Measurements from ENCODE around the gene SFMBT2.
"Not testable (repeated sequence)": the region's sequence is repeated elsewhere in the genome, so short reads cannot be mapped to it uniquely, and the experiment has no call there.

Gene SFMBT2

DNA sequence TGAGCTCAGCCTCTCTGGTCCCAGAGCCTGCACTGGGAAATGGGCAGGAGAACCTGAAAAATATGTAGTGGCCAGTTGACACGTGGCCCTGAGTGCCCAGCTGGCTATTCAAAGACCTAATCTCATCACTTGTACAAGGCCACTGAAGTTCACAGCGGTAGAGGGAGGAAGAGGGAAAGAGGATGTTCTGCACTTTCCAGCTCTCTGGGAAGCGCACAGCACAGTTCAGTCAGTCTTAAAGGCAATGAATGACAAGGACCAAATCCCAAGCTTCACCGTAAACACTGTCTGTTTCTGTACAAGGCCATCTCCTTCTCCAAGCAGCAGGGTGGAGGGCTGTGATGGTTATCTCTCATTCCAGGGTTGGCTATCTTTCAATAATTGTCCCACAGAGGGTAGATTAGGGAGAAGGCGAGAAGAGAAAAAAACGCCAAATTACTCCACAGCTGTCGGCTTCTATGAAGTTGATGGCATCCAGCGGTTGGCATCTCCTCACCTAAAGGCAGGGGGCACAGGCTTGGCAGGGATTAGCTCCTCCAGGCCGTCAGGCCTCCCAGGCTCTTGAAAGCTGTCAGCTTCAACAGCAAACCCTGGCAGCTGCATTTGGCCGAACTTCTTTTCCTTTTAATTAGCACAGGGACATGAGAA is 10.6 kb downstream of the SFMBT2 start:
- no peak for DNase-seq

DNA sequence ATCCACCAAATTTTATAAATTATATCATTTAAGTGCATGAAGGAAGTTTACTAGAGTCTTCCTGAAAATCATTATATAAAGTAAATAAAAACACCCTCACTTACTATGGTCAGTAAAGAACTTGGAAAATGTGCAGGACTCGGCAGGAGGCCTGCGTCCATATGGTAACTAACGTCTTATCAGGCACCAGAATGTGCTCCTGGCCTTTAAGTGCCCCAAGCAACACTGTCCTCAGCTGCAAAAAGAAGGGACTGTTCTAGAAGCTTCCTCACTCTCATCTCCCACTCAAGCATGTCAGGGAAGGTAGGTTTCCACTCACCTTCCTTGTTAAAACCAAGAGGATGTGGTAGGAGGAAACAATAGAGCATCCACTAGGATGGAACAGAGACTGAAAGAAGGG is 11.3 kb downstream of the SFMBT2 start:
- no peak for DNase-seq

DNA sequence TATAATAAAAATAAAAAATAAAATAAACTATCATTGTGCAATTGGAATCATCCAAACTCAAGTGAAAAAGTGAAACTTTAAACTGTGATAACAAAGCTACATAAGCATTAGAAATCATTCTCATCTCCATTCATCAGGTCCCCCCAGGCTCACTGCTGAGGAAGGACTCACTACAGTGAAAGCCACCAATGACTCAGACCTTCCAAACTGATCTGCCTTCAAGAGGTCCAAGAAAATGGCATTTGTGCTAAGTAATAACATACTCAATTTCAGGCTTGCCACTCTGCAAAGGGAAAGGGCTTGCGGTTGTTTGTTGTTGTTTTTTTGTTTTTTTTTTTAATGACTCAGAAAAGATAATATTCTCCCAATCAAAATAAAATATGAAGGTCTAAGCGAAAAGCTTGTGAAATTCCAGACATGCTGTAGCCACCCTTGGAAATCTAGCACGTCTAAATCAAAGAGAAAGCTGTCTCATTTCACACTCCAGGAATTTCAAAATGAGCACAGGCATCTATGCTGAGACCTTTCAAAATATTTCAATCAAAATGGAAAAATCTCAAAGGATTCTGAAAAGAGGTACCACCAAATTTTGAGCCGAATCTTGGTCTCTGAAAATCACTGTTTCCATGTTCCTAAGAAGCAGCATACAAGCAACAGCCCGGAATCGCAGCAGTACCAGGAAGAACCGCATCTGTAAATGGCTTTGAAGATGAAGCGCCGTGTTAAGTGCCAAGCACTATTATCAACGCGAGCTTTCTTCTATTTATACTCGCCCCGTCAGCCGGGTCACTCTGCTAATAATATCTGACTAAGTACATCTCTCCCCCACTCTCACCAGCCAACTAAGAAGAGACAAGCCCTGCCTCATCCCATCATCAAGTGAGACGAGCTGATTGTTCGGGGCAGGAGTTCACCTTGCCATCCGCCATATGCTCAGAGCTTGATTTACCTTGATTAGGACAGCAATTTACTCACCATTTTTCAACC is 13.5 kb downstream of the SFMBT2 start:
- DNase-seq = no peak

DNA sequence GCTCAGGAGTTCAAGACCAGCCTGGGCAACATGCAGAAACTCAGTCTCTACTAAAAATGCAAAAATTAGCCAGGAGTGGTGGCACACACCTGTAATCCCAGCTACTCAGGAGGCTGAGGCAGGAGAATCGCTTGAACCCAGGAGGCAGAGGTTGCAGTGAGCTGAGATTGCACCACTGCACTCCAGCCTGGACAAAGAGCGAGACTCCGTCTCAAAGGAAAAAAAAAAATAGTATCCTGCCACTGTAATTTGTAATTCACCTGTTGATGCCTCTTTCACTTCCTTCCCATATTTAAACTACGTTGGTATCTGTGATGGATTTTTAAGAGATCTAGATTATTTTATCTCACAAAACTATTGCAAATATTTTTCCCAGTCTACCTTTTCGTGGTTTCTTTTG is 18.5 kb downstream of the SFMBT2 start:
- DNase-seq = not testable (repeated sequence)

DNA sequence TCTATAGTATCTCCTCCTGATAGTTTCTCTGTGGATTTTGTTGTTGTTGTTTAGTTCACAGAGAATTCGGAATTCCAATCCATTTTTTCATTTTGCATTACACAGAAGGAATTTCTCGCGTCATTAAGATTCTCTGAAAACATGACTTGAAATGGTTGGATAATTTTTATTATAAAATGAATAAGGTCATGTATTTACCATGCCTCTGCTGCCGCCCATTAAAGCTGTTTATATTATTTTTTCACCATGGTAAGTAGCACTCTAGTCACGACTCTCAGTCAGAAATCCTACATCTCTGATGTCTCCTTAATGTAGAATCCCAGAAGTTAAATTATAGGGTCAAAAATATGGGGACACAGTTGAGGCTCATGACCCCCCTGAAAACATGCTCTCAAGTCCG is 19.1 kb downstream of the SFMBT2 start:
- no peak for DNase-seq

DNA sequence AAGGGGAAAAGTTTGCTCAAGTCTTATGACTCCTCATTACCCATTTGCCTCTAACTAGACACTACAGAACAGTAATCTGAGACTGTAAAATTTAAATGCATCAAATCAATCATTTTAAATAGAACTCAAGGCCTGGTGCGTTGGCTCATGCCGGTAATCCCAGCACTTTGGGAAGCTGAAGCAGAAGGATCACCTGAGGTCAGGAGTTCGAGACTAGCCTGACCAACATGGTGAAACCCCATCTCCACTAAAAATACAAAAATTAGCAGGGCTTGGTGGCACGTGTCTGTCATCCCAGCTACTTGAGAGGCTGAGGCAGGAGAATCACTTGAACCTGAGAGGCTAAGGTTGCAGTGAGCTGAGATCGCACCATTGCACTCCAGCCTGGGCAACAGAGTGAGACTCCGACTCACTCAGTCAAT is 20.1 kb downstream of the SFMBT2 start:
- DNase-seq = not testable (repeated sequence)

DNA sequence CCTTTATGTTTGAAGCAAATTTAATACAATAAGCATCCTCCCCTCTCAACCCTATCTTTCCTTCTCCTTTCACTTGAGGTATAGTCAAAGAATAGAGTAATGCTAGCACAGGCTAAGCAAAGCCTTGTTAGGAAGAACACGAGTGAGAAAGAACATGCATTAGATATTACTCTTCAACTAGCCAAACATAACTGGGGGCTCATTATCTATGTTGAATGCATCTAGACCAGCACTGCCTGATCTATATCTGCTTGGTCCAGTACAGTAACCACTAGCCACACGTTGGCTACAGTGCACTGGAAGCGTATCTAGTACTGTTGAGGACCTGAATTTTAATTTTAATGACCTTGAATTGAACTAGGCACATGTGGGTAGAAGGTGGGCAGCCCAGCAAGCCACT is 21.0 kb downstream of the SFMBT2 start:
- DNase-seq = no peak

DNA sequence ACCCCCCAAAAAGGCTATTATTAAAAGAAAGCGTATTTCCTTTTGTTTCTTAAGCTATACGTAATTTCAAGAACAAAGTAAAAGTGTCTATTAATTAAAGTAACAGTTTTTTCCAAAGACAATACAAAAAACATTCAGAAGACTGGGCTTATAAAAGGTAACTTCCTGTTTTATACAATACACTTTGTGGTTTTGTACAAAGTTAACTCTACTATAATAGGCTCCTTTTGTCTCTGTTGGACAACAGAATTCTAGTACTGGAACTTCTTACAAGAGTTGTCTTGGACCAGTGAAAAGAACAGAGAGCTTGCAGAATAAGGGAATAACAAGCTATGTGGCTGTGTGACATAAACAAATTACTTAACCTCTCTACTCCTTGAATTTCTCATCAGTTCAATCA is 21.5 kb downstream of the SFMBT2 start:
- no peak for DNase-seq

DNA sequence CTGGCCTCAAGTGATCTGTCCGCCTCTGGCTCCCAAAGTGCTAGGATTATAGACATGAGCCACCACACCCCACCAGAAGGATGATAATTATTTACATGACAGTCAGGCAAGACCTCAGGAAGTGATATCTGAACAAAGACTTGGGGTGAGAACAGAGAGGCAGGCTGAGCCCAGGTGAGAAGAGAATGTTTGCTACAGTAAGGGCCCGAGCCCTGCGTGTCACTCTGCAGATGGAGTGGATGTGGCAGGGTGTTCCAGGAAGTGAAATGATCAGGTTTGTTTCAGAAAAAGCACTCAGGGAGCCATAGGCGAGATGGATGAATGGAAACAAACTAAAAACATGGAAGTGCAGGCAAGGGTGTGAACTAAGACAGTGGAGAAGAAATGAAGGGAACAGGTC is 22.2 kb downstream of the SFMBT2 start:
- DNase-seq = no peak

DNA sequence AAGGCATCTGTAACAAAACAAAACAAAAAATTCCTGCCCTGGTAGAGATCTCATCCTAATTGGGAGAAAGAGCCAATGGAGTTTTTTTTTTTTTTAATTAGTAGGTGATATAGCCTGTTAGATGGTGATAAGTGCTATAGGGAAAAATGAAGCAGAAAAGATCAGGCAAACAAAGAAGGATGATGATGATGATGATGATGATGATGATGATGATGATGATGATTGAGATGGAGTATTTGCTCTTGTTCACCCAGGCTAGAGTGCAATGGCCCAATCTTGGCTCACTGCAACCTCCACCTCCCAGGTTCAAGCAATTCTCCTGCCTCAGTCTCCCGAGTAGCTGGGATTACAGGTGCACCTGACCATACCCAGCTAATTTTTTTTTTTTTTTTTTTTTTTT is 22.7 kb downstream of the SFMBT2 start:
- DNase-seq = not testable (repeated sequence)

DNA sequence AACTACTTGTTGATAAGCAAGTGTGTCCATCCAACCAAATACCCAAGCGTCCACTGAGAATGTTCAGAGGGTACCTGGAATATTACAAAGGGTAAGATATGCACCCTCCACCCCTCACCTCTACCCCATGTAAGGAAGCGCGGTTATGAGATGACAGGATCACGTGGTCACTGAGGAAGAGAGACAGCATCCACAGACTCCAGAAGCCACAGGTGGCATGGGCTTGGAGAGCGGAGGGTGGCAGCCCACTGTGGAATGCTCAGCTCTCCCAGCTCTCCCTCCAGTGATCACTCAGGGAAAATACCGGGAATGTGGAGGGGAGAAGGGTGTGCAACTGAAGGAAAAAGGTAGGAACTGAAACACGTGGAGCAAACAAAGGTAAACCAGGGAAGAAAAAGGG is 25.7 kb downstream of the SFMBT2 start:
- no peak for DNase-seq

DNA sequence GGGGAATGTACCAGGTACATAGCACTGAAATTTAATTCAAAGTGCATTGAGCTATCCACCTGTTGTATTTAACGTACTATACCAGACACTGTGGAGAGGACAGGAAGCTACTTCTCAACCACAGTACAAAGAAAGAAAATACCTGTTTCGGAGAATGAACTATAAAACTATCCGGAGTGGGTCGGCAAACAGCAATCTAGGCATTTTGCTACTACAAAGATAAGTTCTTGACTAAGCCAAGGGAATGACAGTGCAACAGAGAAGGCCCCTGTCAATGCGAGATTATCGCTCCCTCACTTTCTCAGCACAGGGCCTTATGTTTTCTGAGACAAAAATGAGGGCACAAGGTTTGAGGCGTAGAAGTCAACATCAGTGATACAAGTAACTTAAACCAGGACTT is 27.4 kb downstream of the SFMBT2 start:
- DNase-seq = no peak

DNA sequence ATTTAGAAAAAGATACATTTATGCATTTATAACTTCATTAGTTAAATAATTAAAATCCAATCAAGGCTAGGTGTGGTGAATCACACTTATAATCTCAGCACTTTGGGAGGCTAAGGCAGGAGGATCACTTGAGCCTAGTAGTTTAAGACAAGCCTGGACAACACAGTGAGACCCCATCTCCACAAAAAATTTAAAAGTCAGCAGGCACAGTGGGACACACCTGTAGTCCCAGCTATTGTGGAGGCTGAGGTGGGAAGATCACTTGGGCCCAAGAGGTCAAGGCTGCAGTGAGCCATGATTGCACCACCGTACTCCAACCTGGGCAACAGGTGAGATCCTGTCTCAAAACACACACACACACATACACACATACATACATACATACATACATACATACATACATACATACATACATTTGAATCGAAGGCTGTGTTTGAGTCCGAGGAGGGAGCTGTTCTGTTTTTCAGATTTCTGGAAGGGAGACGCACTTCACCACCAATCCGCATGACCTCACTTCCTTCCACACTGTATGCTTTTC is 30.1 kb downstream of the SFMBT2 start:
- no peak for DNase-seq

DNA sequence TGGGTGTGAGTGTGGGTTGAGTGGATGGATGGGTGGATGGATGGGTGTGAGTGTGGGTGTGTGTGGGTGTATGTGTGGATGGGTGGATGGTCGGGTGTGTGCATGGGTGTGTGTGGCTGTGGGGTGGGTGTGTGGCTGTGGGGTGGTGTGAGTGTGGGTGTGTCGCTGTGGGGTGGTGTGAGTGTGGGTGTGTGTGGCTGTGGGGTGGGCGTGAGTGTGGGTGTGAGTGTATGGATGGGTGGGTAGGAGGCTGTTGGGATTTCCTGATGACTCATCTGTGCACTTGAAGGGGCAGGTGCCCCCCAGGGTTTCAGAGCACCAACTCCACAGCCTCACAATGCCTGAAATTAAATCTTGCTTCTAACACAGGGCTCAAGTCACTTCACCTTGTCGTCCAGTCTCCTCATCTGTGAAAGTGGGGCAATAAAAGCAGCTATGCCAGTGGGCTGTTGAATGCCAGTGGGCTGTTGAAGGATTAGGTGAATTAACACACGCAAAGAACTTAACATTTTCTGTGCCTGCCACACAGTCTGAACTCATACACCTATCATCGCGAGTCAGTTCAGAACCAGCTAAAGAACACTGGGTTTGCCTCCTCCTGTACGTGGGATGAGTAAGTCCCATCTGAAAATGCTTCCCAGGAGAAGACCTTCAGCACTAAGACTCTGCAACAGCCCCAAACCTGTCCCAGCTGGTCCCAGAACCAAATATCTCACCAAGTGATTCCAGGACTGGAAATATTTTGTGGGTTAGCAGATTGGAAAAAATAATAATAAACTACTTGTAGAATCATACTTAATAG is 32.0 kb downstream of the SFMBT2 start:
- DNase-seq = no peak

DNA sequence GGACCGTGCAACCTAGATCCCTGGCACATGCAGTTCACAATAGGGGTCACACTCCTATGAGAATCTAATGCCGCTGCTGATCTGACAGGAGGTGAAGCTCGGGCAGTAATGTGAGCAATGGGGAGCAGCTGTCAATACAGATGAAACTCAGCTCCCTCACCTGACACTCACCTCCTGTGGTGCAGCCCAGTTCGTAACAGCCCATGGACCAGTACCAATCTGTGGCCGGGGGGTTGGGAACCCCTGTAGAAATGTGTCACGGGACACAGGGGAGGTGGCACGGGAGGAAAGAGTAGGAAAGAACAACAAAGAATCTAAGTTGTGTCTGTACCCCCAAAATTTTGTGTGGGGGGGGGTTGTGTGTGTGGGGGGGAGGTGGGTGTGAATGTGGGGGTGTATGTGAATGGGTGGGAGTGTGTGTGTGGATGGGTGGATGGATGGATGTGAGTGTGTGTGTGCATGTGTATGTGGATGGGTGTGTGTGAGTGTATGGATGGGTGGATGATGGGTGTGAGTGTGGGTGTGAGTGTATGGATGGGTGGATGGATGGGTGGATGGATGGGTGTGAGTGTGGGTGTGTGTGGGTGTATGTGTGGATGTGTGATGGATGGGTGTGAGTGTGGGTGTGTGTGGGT is 33.1 kb downstream of the SFMBT2 start:
- no peak for DNase-seq

DNA sequence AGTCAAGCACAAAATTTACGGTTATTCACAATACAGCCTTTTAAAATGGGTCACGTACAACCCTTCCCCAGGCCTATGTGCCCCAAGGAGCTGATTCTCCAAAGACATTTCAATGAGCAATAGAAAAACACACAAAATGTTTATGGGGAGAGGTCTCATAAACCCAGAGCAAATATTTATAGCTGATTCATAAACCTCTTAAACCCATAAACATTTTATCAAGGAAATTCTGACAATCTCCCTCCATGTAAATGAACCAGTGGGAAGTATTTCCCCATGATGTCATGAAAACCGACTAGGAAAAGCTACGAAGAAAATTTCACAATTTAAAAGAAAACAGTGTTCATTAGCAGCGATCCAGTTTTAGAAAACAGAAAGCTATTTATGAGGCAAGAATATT is 36.0 kb downstream of the SFMBT2 start:
- no peak for DNase-seq

DNA sequence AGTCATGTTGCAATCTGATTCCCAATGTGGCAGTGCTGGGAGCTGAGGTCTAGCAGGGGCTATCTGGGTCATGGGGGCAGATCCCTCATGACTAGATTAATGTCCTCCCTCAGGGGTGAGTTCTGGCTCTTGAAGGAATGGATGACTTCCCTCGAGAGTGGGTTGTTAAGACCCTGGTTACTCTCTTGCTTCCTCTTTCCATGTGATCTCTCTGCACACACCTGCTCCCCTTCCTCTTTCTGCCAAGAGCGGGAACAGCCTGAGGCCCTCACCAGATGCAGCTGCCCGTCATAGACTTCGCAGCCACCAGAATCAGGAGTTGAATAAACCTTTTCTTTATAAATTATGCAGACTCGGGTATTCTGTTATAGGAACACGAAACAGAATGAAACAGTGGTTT is 37.8 kb downstream of the SFMBT2 start:
- DNase-seq = no peak

DNA sequence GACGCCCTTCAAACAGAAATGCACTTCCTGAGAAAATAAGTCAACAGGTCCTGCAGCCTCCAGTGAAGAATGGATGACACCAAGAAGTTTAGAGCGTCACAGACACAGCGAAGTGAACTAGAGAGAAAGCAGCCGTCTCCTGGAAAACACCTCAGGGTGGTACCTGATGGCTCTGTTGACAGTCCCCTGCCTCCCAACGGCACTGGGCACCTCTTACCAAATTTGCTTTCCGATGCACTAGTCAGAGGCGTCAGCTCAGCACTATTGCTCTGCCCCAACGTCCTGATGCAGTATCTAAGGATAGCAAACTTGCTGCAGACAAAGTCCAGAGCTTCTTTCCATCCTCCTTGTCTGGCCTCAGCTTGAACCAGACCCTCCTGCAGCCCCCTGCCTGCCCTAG is 38.3 kb downstream of the SFMBT2 start:
- no peak for DNase-seq

DNA sequence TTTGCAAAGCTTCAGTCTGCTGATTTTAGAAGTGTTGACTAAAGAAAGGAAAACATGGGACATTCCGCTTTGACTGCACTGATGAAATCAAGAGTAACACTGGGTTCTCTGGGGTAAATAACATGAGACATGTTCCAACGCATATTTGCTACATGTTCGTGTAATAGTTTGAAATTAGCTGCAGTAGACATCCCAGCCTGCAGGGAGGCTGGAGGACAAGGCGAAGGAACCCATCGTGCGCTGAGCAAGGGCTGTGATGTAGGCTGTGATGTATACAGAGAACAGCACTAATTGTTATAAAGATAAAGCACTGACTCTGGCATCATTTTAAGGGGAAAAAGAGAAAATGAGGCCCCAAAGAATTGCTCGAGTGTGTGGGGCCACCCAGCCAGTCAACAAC is 40.3 kb downstream of the SFMBT2 start:
- DNase-seq = no peak

DNA sequence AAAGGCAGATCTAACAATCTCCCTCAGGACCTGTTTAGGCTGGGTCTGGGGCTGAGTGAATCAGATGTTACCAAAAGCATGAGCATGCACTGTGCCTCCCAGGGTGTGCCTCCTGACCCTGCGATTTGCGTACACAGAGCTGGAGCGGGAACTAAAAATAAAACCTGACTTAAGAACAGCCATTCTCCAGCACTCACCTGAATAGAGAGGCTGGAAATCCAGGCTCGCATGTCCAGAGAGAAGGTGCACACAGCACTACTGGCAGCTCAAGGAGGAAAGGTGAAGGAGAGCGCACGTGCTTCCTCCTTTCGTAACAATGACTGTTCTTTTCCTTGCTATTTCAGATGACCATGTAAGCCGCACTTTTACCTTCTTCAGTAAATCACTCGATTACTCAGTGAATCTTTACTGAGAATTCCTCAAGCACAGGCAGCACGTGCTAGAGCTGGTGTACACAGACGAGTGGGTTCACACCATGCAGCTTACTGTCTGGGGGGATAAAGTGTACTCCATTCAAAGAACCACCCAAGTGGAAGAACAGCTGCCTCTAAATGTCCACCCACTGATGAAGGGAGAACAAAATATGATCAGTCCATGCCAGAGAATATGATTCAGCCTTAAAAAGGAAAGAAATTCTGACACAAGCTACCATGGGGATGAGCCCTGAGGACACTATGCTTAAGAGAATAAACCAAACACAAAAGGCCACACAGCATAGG is 45.6 kb downstream of the SFMBT2 start:
- DNase-seq = no peak

DNA sequence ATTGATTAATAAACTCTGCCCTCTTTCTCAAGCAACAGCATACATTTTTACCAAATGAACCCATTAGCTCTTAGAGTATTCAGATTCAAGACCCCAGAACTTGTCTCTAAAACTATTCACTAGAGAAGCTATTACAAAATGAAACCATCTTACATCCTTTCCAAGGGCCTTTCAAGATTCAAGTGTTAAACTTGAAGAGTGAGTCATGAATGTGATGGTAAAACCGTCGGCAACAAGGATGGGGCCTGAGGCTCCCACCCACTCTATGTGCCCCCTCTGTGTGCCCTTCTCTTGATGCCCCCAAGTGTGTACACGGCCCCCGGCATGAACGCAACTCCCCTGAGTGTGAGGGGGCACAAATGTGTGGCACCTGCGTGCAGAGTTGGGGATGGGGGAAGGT is 46.4 kb downstream of the SFMBT2 start:
- no peak for DNase-seq

DNA sequence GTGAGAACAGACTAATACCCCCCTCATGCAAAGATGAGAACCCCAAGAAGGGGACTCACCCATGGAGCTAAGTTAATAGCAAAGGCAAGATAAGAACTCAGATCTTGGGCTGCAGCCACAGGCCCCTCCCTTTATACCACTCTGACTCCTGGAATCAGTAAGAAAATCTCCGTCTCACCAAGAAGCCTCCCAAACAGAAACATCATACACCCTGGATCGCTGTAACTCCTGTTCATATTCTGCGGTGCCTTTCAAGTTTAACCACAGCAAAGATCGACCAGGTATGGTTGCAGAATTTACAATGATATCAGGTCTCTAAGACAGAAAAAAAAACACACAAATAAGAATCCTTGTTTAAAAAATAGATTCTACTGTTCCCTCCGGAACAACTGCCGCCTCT is 47.1 kb downstream of the SFMBT2 start:
- no peak for DNase-seq

All from 8988T (cell line).